HL-60/S4 treated with phorbol 12-myristate 13-acetate at 8.2 ng/mL for 4 days and 3 days (cell line): ENCODE measurements around the gene GBE1.

Experiments used
- in situ Hi-C: fragments of 300-500 bp; cut with MboI; formaldehyde crosslinking; loops from 2 replicates; pipeline ENCODE4 v1.15.0; 2022; ENCODE audit warnings: low sequenced_read_pairs

GBE1 gene

GRCh38 chr3:81702126-81702525 is 59.3 kb downstream of the GBE1 start:
- in situ Hi-C loops, result no loop called here

DNA sequence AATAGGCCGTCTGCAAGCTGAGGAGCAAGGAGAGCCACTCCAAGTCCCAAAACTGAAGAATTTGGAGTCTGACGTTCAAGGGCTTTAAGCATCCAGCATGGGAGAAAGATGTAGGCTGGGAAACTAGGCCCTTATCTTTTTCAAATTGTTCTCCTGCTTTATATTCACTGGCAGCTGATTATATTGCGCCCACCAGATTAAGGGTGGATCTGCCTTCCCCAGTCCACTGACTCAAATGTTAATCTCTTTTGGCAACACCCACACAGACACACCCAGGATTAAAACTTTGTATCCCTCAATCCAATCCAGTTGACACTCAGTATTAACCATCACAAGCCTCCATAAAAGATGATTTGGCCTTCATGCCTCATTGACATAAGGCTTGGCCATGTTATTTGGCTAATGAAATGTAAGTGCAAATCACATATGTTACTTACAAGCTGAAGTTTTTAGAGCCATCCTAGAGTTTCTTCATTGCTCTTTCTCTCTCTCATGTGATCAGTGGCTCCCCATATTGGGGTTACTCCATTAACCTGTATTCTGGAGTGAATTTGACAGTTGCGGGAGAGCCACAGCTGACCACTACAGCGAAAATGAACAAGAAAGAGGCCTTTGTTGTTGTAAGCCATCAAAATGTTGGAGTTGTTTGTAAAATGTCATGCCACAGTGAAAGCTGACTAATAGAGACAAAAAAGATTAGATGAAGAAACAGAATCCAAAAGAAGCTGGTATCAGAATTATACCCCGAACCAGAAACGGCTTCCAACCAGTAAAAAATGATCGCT is 61.7 kb downstream of the GBE1 start:
- in situ Hi-C loops, result no loop called here

- in situ Hi-C loops, result no loop called here
Observed at GRCh38 chr3:81696090-81696489, 65.4 kb downstream of the GBE1 start.

- in situ Hi-C loops, result no loop called here
Observed at GRCh38 chr3:81695302-81695701, 66.1 kb downstream of the GBE1 start.

DNA sequence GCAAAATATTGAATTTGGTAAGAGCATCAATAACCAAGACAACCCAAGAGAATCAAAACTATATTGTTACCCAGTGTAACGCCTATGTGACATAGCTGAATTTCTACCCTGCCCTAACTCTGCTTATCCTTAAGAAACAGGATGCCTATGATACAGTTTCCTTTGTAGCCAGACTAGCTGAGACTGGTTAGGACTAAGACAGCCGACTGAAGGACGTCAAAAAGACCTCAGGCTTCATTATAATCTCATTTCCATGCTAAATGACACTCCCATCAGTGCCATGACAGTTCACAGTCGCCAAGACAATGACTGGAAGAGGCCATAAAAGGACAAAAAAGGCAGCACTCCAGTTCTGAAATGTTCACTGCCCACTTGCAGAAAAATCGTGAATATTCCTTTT is 66.8 kb downstream of the GBE1 start:
- in situ Hi-C loops, result no loop called here

DNA sequence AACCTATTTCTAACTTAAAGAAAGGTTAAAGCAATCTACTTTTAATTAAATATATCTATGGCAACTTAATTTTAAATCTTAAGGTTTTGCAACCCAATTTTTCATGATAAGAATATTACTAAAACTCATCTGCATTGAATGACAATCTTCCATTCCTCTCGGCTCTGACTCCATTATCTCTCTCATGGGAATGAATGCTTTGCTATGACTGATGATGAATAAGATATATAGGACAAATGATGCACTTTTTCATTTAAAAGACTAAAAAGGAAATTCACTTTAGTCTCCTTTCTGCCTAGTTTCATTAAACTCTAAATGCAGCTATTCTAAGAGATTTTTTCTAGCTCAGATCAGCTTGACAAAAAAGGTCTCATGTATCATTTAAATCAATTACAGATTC is 68.7 kb downstream of the GBE1 start:
- in situ Hi-C loops, result no loop called here

DNA sequence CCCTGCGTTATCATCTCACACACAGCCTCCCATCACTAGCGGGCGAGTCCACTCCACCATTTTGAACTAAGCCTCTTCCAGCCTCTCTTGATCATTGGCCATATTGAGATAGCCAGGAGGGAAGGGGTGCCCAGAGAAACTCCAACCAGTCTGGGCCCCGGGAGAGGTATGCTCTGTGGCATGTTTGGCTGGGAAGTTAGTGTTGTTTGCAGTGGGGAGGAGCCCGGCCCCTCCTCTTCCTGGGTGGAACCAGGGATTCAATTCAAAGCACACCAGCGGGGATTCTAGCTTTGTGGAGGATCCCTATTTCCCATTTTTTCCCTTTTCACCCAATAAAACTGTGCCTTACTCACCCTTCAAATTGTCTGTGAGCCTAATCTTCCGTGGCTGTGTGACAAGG is 71.8 kb downstream of the GBE1 start:
- in situ Hi-C loops, result no loop called here

GRCh38 chr3:81684751-81685395 is 76.6 kb downstream of the GBE1 start:
- in situ Hi-C loops, result no loop called here

- in situ Hi-C loops, result no loop called here
Observed at GRCh38 chr3:81676706-81677456, 84.6 kb downstream of the GBE1 start.

GRCh38 chr3:81674690-81675089 is 86.8 kb downstream of the GBE1 start:
- in situ Hi-C loops, result no loop called here

- in situ Hi-C loops, result no loop called here
Observed at GRCh38 chr3:81668283-81668682, 93.2 kb downstream of the GBE1 start.

- in situ Hi-C loops, result no loop called here
Observed at GRCh38 chr3:81666502-81667121, 94.8 kb downstream of the GBE1 start.

DNA sequence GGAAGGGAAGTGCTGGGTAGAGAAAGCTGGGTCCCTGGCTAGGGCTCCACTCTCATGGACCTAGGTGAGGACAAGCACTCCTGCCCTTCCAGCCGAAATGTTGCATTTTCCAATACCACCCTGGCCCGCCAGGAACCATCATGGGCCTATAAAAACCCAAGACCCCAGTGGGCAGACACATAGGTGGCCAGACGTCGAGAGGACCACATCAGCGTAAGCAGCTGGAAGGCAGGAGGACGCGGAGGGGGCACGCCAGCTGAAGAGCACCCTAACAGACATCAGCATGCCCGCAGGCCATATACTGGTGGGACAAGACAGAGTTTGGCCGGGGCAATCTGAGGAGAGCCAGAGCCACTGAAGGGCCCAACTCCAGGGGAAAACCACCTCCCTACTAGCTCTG is 98.3 kb downstream of the GBE1 start:
- in situ Hi-C loops, result no loop called here

GRCh38 chr3:81660036-81660435 is 101.4 kb downstream of the GBE1 start:
- in situ Hi-C loops, result no loop called here

- in situ Hi-C loops, result no loop called here
Observed at GRCh38 chr3:81658322-81658997, 103.0 kb downstream of the GBE1 start.

GRCh38 chr3:81651139-81651538 is 110.3 kb downstream of the GBE1 start:
- in situ Hi-C loops, result no loop called here

DNA sequence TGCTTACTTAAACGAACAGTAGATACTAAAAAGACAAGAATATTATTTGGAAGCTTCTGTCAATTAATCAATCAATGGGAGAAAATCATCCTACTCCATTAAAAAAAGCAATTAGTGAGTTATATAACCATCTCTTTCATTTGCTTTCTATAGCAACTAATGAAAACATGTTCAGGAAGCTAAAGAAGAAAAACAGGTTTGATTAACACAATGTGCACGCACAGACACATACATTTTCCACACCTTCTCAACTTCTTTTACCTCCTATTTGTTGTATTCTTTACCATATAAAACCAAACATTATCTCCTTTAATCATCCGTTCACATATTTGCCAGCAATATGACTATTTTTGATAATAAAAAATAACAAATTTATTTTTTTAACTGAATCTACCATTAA is 111.3 kb downstream of the GBE1 start:
- in situ Hi-C loops, result no loop called here

DNA sequence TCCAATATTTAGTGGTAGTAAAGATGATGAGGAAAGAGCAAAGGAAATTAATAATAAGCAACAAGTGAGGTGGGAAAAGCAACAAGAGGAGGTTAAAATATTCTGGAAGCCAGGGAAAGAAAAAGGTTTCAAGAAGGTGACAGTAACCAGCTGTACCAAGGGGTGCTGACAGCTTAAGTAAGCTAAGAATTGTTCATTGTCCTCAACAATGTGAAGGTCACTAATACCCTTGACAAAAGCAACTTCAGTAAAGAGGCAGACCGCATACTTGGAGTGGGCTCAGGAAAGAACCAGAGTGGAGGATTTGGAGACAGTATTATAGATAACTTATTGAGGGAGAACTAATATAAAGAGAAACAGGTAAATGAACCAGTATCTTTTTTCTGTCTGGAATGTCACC is 116.2 kb downstream of the GBE1 start:
- in situ Hi-C loops, result no loop called here

DNA sequence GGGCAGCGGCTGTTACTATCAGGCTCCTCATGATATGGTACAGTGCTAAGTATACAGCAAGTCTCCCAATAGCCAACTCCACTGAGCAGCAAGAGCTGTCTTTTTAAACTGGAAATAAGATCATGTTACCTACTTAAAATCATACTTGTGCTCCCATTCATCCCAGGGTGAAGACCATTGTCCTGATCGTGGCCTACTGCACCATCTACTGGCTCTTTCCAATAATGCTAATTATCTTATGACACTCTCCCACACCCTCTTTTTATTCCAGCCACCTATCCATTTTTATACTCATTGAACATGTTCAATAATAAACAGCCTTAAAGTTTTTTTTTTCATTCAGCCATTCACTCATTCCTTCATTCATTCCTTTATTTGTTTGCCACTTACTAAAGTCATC is 117.7 kb downstream of the GBE1 start:
- in situ Hi-C loops, result no loop called here

DNA sequence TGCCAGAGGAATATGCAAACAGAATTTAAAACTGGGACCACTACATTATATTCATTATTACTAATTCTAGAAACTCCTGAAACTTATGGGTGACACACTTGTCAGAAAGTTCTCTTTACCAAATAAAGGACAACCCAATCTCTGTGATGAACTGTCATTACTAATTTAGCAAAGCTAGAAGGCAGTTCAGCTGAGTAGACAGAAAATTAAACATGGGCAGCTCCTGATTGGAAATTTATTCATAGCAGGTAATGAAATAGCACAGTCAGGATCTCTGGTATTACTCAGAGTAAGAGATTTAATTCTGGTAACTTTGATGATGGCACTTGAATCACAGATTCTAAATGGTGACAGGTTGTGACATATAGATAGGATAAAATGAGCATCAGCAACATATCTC is 123.0 kb downstream of the GBE1 start:
- in situ Hi-C loops, result no loop called here

DNA sequence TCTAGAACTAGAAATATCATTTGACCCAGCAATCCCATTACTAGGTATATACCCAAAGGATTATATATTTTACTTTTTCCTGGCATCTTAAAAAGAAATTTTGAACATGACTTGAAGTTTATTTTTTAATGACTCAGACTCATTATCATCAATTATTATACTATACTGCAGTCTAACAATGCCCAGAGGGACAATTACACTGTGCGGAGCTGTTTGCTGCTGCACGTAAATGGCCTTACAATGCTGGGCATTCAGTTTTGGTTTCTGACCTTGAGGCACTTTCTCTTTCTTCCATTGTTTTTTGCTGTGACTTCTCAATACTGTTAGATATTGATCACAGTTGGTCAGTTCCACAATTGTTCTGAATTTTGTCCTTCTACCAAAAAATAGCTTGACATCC is 128.8 kb downstream of the GBE1 start:
- in situ Hi-C loops, result no loop called here
